ENCODE data around the gene RERE.

The RERE gene

GRCh38 chr1:8578132-8578877 is 239.1 kb downstream of the RERE start:
- TF ChIP-seq SP1 (IDR thresholded peaks at IDR 0.05): no peak
- no peak for TF ChIP-seq ARNT (IDR thresholded peaks at IDR 0.05)
- no peak for TF ChIP-seq ELF4 (IDR thresholded peaks at IDR 0.05)
- TF ChIP-seq TARDBP (IDR thresholded peaks at IDR 0.05): no peak
- no peak for TF ChIP-seq FOXK2 (IDR thresholded peaks at IDR 0.05)
- no peak for TF ChIP-seq L3MBTL2 (conservative IDR thresholded peaks at IDR 0.05)
- no peak for TF ChIP-seq SUZ12 (IDR thresholded peaks at IDR 0.05)
- no peak for TF ChIP-seq BHLHE40 (IDR thresholded peaks at IDR 0.05; ENCODE audit: borderline replicate concordance)
- no peak for TF ChIP-seq NFRKB (IDR thresholded peaks at IDR 0.05)
- TF ChIP-seq CTBP1 (IDR thresholded peaks at IDR 0.05; ENCODE audit: borderline replicate concordance): no peak
- no peak for TF ChIP-seq HDGF (IDR thresholded peaks at IDR 0.05; ENCODE audit: borderline replicate concordance)
- TF ChIP-seq FOXA1 (IDR thresholded peaks at IDR 0.05): no peak
- no peak for TF ChIP-seq PKNOX1 (IDR thresholded peaks at IDR 0.05)
- no peak for TF ChIP-seq FOXM1 (IDR thresholded peaks at IDR 0.05; ENCODE audit: borderline replicate concordance)
- no peak for TF ChIP-seq ZNF384 (IDR thresholded peaks at IDR 0.05)
- POLR2A ChIA-PET: no interaction called here
- CTCF ChIA-PET: interaction anchor here (0.6 kb wide), 1 partner anchor 160 kb away, joined by 3 read pairs; no protein-coding TSS in a partner anchor
- DNase-seq (ENCODE audit: extremely low spot score): no peak

GRCh38 chr1:8574985-8575384 is 242.5 kb downstream of the RERE start:
- TF ChIP-seq ELF4 (IDR thresholded peaks at IDR 0.05) (no peak), SP1 (IDR thresholded peaks at IDR 0.05) (no peak), ARNT (IDR thresholded peaks at IDR 0.05) (no peak), FOXA1 (IDR thresholded peaks at IDR 0.05) (no peak), NFRKB (IDR thresholded peaks at IDR 0.05) (no peak), SUZ12 (IDR thresholded peaks at IDR 0.05) (no peak), LEF1 (IDR thresholded peaks at IDR 0.05; ENCODE audit: borderline replicate concordance) (no peak), BHLHE40 (IDR thresholded peaks at IDR 0.05; ENCODE audit: borderline replicate concordance) (no peak), CTBP1 (IDR thresholded peaks at IDR 0.05; ENCODE audit: borderline replicate concordance) (no peak), HDGF (IDR thresholded peaks at IDR 0.05; ENCODE audit: borderline replicate concordance) (no peak), FOXM1 (IDR thresholded peaks at IDR 0.05; ENCODE audit: borderline replicate concordance) (no peak), L3MBTL2 (conservative IDR thresholded peaks at IDR 0.05) (no peak), ZNF384 (IDR thresholded peaks at IDR 0.05) (no peak), TARDBP (IDR thresholded peaks at IDR 0.05) (no peak), PKNOX1 (IDR thresholded peaks at IDR 0.05) (no peak)
- POLR2A ChIA-PET: no interaction called here
- no peak for DNase-seq (ENCODE audit: extremely low spot score)
- CTCF ChIA-PET: interaction anchor here (1.0 to 1.2 kb wide), 3 partner anchors 8 to 274 kb away, joined by 3 read pairs; no protein-coding TSS in a partner anchor

GRCh38 chr1:8572106-8572505 is 245.3 kb downstream of the RERE start:
- ChIA-PET CTCF (no interaction called here), POLR2A (no interaction called here)
- TF ChIP-seq FOXA1 (IDR thresholded peaks at IDR 0.05) (no peak), L3MBTL2 (conservative IDR thresholded peaks at IDR 0.05) (no peak), ARNT (IDR thresholded peaks at IDR 0.05) (no peak), TARDBP (IDR thresholded peaks at IDR 0.05) (no peak), SUZ12 (IDR thresholded peaks at IDR 0.05) (no peak), FOXM1 (IDR thresholded peaks at IDR 0.05; ENCODE audit: borderline replicate concordance) (no peak), CTBP1 (IDR thresholded peaks at IDR 0.05; ENCODE audit: borderline replicate concordance) (no peak), NFRKB (IDR thresholded peaks at IDR 0.05) (no peak), BHLHE40 (IDR thresholded peaks at IDR 0.05; ENCODE audit: borderline replicate concordance) (no peak), LEF1 (IDR thresholded peaks at IDR 0.05; ENCODE audit: borderline replicate concordance) (no peak), HDGF (IDR thresholded peaks at IDR 0.05; ENCODE audit: borderline replicate concordance) (no peak), ELF4 (IDR thresholded peaks at IDR 0.05) (no peak), SP1 (IDR thresholded peaks at IDR 0.05) (no peak)
- DNase-seq (ENCODE audit: extremely low spot score): no peak

GRCh38 chr1:8571200-8571984 is 246.0 kb downstream of the RERE start:
- CTCF ChIA-PET: interaction anchor here (0.6 to 2.2 kb wide), 6 partner anchors 10 to 242 kb away, joined by 3 to 11 read pairs (median 3); no protein-coding TSS in a partner anchor
- DNase-seq (ENCODE audit: extremely low spot score): no peak
- TF ChIP-seq HDGF (IDR thresholded peaks at IDR 0.05; ENCODE audit: borderline replicate concordance): no peak
- no peak for TF ChIP-seq BHLHE40 (IDR thresholded peaks at IDR 0.05; ENCODE audit: borderline replicate concordance)
- TF ChIP-seq ELF4 (IDR thresholded peaks at IDR 0.05): no peak
- TF ChIP-seq ZNF384 (IDR thresholded peaks at IDR 0.05): no peak
- no peak for TF ChIP-seq SUZ12 (IDR thresholded peaks at IDR 0.05)
- no peak for TF ChIP-seq FOXK2 (IDR thresholded peaks at IDR 0.05)
- no peak for TF ChIP-seq FOXA1 (IDR thresholded peaks at IDR 0.05)
- no peak for TF ChIP-seq NFRKB (IDR thresholded peaks at IDR 0.05)
- TF ChIP-seq PKNOX1 (IDR thresholded peaks at IDR 0.05): no peak
- no peak for TF ChIP-seq SP1 (IDR thresholded peaks at IDR 0.05)
- TF ChIP-seq TARDBP (IDR thresholded peaks at IDR 0.05): no peak
- TF ChIP-seq ARNT (IDR thresholded peaks at IDR 0.05): no peak
- TF ChIP-seq FOXM1 (IDR thresholded peaks at IDR 0.05; ENCODE audit: borderline replicate concordance): no peak
- no peak for TF ChIP-seq L3MBTL2 (conservative IDR thresholded peaks at IDR 0.05)
- no peak for TF ChIP-seq CTBP1 (IDR thresholded peaks at IDR 0.05; ENCODE audit: borderline replicate concordance)
- no peak for TF ChIP-seq LEF1 (IDR thresholded peaks at IDR 0.05; ENCODE audit: borderline replicate concordance)
- POLR2A ChIA-PET: no interaction called here

- ChIA-PET POLR2A (no interaction called here), CTCF (interaction anchor here (0.6 to 2.2 kb wide), 6 partner anchors 9 to 243 kb away, joined by 3 to 11 read pairs (median 3); no protein-coding TSS in a partner anchor)
- DNase-seq (ENCODE audit: extremely low spot score): no peak
- no peak for TF ChIP-seq TARDBP (IDR thresholded peaks at IDR 0.05)
- TF ChIP-seq HDGF (IDR thresholded peaks at IDR 0.05; ENCODE audit: borderline replicate concordance): no peak
- TF ChIP-seq ZNF384 (IDR thresholded peaks at IDR 0.05): no peak
- no peak for TF ChIP-seq BHLHE40 (IDR thresholded peaks at IDR 0.05; ENCODE audit: borderline replicate concordance)
- no peak for TF ChIP-seq PKNOX1 (IDR thresholded peaks at IDR 0.05)
- no peak for TF ChIP-seq FOXA1 (IDR thresholded peaks at IDR 0.05)
- no peak for TF ChIP-seq CTBP1 (IDR thresholded peaks at IDR 0.05; ENCODE audit: borderline replicate concordance)
- no peak for TF ChIP-seq ELF4 (IDR thresholded peaks at IDR 0.05)
- no peak for TF ChIP-seq LEF1 (IDR thresholded peaks at IDR 0.05; ENCODE audit: borderline replicate concordance)
- no peak for TF ChIP-seq L3MBTL2 (conservative IDR thresholded peaks at IDR 0.05)
- no peak for TF ChIP-seq FOXK2 (IDR thresholded peaks at IDR 0.05)
Measured at GRCh38 chr1:8570465-8570864, 247.0 kb downstream of the RERE start.
